WTC11 (cell line): ENCODE results near the gene SLC25A26. TPM values are rescaled to one million over a fixed set of nuclear protein-coding genes. Genes with fewer than 3 reads are reported as not detected.

Source experiments
- ATAC-seq: fragments of 200-7000 bp; cut with Tn5 transposase; 2 replicates; pipeline ENCODE4 v1.10.0; 2021; ENCODE audit warnings: mild to moderate bottlenecking, moderate library complexity
- CTCF ChIA-PET: fragments of 300-600 bp; sonication (Branson Sonifier 250); formaldehyde crosslinking; loops from one replicate; lab custom pipeline; 2021; ENCODE audit warnings: antibody characterized with exemption; lab: Charles Lee
- POLR2A ChIA-PET: fragments of 350-600 bp; sonication (Branson Sonifier 250); formaldehyde crosslinking; loops from one replicate; lab custom pipeline; 2021; ENCODE audit warnings: antibody characterized with exemption; lab: Charles Lee
- DNase-seq: peaks from one replicate; pipeline ENCODE4 v3.0.0; 2021; ENCODE audit warnings: low spot score
- H3K27ac Mint-ChIP-seq: 2 replicates; pipeline ENCODE4 v1.8.0; 2021; ENCODE audit warnings: mixed read lengths
- H3K27me3 Mint-ChIP-seq: 2 replicates; pipeline ENCODE4 v1.8.0; 2021; ENCODE audit warnings: low read depth, mild to moderate bottlenecking, moderate library complexity, mixed read lengths
- H3K36me3 Mint-ChIP-seq: 2 replicates; pipeline ENCODE4 v1.8.0; 2021; ENCODE audit warnings: mixed read lengths
- H3K4me1 Mint-ChIP-seq: 2 replicates; pipeline ENCODE4 v1.8.0; 2022; ENCODE audit warnings: mixed read lengths
- H3K4me3 Mint-ChIP-seq: 2 replicates; pipeline ENCODE4 v1.8.0; 2021; ENCODE audit warnings: mild to moderate bottlenecking, moderate library complexity, mixed read lengths
- H3K9me3 Mint-ChIP-seq: 2 replicates; pipeline ENCODE4 v1.8.0; 2021; ENCODE audit warnings: mixed read lengths
- AR ChIP-seq: fragments of 250-450 bp; sonication (Bioruptor Pico); IDR thresholded peaks from 2 replicates; pipeline ENCODE4 v1.9.0; 2021; ENCODE audit warnings: mild to moderate bottlenecking
- ATF2 ChIP-seq: sonication (generic); formaldehyde crosslinking; IDR thresholded peaks from 2 replicates; pipeline ENCODE4 v1.8.1; 2022; ENCODE audit warnings: low read depth, missing genetic modification reagents, borderline replicate concordance
- CREM ChIP-seq: sonication (generic); formaldehyde crosslinking; IDR thresholded peaks from 2 replicates; pipeline ENCODE4 v1.8.1; 2022; ENCODE audit warnings: mild to moderate bottlenecking, missing genetic modification reagents, moderate library complexity
- E2F1 ChIP-seq: sonication (generic); formaldehyde crosslinking; IDR thresholded peaks from 2 replicates; pipeline ENCODE4 v1.8.0; 2022; ENCODE audit warnings: mild to moderate bottlenecking, missing genetic modification reagents
- E2F4 ChIP-seq: sonication (generic); formaldehyde crosslinking; IDR thresholded peaks from 2 replicates; pipeline ENCODE4 v1.8.1; 2022; ENCODE audit warnings: low read depth, mild to moderate bottlenecking, moderate library complexity, missing genetic modification reagents, borderline replicate concordance
- E2F5 ChIP-seq: sonication (generic); formaldehyde crosslinking; IDR thresholded peaks from 2 replicates; pipeline ENCODE4 v1.8.1; 2022; ENCODE audit warnings: mild to moderate bottlenecking, moderate library complexity, missing genetic modification reagents
- EMX1 ChIP-seq: fragments of 250-450 bp; sonication (Bioruptor Pico); IDR thresholded peaks from 2 replicates; pipeline ENCODE4 v1.8.0; 2021; ENCODE audit warnings: mild to moderate bottlenecking
- GABPB1 ChIP-seq: sonication (generic); formaldehyde crosslinking; IDR thresholded peaks from 2 replicates; pipeline ENCODE4 v1.8.1; 2023; ENCODE audit warnings: mild to moderate bottlenecking, missing genetic modification reagents
- IRF1 ChIP-seq: sonication (generic); formaldehyde crosslinking; IDR thresholded peaks from 2 replicates; pipeline ENCODE4 v1.8.0; 2023; ENCODE audit warnings: missing genetic modification reagents
- NR2C2 ChIP-seq: sonication (generic); formaldehyde crosslinking; IDR thresholded peaks from 2 replicates; pipeline ENCODE4 v1.8.0; 2022; ENCODE audit warnings: mild to moderate bottlenecking, missing genetic modification reagents
- OVOL2 ChIP-seq: fragments of 250-450 bp; sonication (Bioruptor Pico); IDR thresholded peaks from 2 replicates; pipeline ENCODE4 v1.9.0; 2021; ENCODE audit warnings: mild to moderate bottlenecking, borderline replicate concordance
- PREB ChIP-seq: sonication (generic); formaldehyde crosslinking; IDR thresholded peaks from 2 replicates; pipeline ENCODE4 v1.8.1; 2022; ENCODE audit warnings: mild to moderate bottlenecking, missing genetic modification reagents, moderate library complexity, borderline replicate concordance
- ZBTB43 ChIP-seq: sonication (generic); formaldehyde crosslinking; IDR thresholded peaks from 2 replicates; pipeline ENCODE4 v1.8.1; 2023; ENCODE audit warnings: mild to moderate bottlenecking, missing genetic modification reagents
- ZNF232 ChIP-seq: sonication (generic); formaldehyde crosslinking; IDR thresholded peaks from 2 replicates; pipeline ENCODE4 v1.8.0; 2022; ENCODE audit warnings: mild to moderate bottlenecking, missing genetic modification reagents
- ZNF281 ChIP-seq: sonication (generic); formaldehyde crosslinking; IDR thresholded peaks from 2 replicates; pipeline ENCODE4 v1.8.0; 2023; ENCODE audit warnings: mild to moderate bottlenecking, missing genetic modification reagents
- ZNF416 ChIP-seq: fragments of 250-450 bp; sonication (Bioruptor Pico); IDR thresholded peaks from 2 replicates; pipeline ENCODE4 v1.9.0; 2021; ENCODE audit warnings: mild to moderate bottlenecking, inconsistent platforms
- ZSCAN18 ChIP-seq: fragments of 250-450 bp; sonication (Bioruptor Pico); IDR thresholded peaks from 2 replicates; pipeline ENCODE4 v2.1.2; 2022; ENCODE audit warnings: mild to moderate bottlenecking, moderate library complexity
- total RNA-seq: library from RNA; stranded (reverse); gene quantifications from 3 replicates; pipeline ENCODE4 v1.2.3, GENCODE V29; 2021

SLC25A26 gene
- total RNA-seq, 1 experiment from 2014 or later: 29.1 TPM

- ChIA-PET POLR2A (no interaction called here), CTCF (interaction anchor here (1.2 kb wide), 1 partner anchor 22 kb away, joined by 3 read pairs; no protein-coding TSS in a partner anchor)
- Mint-ChIP-seq H3K4me1 (peaks cover 13% of the 10 kb centered on the region), H3K27me3 (no peaks in the 10 kb centered on the region), H3K4me3 (no peak overlapping the region), H3K9me3 (no peaks in the 10 kb centered on the region), H3K27ac (no peak overlapping the region)
- no peak for ATAC-seq
- TF ChIP-seq ZNF232 (CRISPR knock-in tag): no peak
- TF ChIP-seq IRF1 (CRISPR knock-in tag): no peak
- no peak for TF ChIP-seq E2F5 (CRISPR knock-in tag)
- no peak for TF ChIP-seq ZNF416
- TF ChIP-seq CREM (CRISPR knock-in tag): no peak
- no peak for TF ChIP-seq E2F1 (CRISPR knock-in tag)
- no peak for TF ChIP-seq NR2C2
- no peak for TF ChIP-seq ATF2 (CRISPR knock-in tag)
- TF ChIP-seq GABPB1 (CRISPR knock-in tag): no peak
- TF ChIP-seq EMX1 (CRISPR knock-in tag): no peak
- no peak for TF ChIP-seq PREB (CRISPR knock-in tag)
- no peak for TF ChIP-seq OVOL2 (CRISPR knock-in tag)
- TF ChIP-seq ZNF281 (CRISPR knock-in tag): no peak
- no peak for TF ChIP-seq ZSCAN18 (CRISPR knock-in tag)
- TF ChIP-seq ZBTB43 (CRISPR knock-in tag): no peak
- no peak for TF ChIP-seq E2F4
- TF ChIP-seq AR (CRISPR knock-in tag): no peak
- TF ChIP-seq, all 79 proteins: peak for 0
- H3K36me3 Mint-ChIP-seq: no peaks in the 10 kb centered on the region
- DNase-seq: no peak
These were observed 135.2 kb downstream of the SLC25A26 start for GRCh38 chr3:66355997-66356396.
